ENCODE data around the gene CHST3.

Gene CHST3

DNA sequence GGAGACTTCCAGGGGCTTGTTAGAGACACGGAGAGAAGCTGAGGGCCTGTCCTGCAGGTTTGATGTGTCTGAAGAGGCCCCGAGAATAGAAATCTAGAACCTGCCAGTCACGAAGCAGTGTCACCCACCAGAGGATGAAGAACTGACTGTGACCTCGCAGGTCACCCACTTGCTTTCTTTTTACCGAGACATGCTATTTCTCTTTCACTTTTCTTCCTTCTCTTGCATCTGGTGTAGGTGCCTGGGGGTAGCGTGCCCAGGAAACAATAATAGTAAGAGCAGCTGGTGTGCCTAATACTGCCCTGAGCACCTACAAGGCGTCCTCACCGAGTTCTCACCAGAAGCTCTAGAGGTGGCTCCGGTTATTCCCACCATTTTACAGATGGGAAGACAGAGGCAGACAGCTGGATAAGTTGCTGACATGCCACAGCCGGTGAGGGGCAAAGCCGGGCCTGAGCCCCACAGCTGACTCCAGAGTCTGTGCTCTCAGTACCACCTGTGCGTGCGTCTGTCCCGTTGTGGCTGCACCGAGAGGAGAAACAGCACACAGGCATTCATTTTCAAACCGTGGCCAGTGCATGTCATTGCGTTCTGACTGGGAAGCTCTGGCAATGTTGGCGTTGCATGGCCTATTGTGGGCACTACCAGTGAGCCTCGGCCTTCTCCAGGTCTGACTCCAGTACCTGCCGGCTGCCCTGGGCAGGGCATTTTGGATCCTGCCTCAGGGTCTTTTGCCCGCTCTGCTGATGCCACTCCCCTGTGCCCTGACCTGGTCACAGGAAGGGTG lies 7.8 kb downstream of the CHST3 start:
- no peak overlapping the region for H3K27ac ChIP-seq
- TF ChIP-seq, protein P1, sequence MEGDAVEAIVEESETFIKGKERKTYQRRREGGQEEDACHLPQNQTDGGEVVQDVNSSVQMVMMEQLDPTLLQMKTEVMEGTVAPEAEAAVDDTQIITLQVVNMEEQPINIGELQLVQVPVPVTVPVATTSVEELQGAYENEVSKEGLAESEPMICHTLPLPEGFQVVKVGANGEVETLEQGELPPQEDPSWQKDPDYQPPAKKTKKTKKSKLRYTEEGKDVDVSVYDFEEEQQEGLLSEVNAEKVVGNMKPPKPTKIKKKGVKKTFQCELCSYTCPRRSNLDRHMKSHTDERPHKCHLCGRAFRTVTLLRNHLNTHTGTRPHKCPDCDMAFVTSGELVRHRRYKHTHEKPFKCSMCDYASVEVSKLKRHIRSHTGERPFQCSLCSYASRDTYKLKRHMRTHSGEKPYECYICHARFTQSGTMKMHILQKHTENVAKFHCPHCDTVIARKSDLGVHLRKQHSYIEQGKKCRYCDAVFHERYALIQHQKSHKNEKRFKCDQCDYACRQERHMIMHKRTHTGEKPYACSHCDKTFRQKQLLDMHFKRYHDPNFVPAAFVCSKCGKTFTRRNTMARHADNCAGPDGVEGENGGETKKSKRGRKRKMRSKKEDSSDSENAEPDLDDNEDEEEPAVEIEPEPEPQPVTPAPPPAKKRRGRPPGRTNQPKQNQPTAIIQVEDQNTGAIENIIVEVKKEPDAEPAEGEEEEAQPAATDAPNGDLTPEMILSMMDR (conservative IDR thresholded peaks at IDR 0.05): no peak
- no peak for TF ChIP-seq ZFX (IDR thresholded peaks at IDR 0.05)

DNA sequence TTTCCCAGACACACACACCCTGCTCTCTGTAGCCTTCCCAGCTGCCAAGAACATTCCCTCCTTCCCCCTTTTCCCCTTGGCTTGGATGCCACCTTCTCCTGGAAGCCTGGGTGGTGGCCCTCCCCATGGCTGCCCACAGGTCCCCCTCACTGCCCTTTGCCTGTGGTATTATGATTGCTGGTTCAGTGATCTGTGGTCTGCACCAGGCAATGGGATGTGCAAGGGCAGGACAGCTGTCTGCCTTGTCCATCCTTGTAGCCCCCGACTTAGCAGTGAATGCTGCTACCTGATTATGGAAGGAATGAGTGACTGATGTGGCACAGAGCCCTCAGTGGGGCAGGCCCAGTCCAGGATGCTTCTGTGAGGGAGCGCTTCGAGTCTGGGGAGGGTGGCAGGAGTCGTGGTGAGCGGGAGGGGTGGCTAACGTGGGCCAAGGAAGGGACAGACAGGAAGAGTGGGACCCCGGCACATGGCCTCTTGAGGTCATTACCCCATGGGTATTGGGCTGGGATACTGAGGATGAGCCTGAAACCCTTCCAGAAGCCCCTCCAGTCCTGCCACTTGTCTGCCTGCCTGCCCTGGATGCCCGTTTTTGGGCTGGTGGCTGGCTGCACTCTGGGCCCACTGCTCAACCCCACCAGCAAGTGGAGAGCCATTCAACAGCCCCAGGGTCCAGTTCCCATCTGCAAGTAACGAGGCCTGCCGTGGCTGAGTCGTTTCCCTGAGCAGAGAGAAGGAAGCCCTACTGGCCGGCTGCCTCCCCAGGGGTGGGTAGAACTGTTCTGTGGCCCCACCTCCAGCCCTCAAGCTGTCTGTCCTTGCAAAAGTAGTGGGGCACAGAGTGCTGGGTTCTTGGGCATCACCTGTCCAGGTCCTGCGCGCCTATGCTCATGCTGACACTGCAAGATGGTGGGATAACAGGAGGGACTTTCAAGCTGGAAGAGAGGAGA lies 8.8 kb downstream of the CHST3 start:
- no peak overlapping the region for H3K27ac ChIP-seq
- TF ChIP-seq, protein P1 (conservative IDR thresholded peaks at IDR 0.05): no peak
- TF ChIP-seq ZFX (IDR thresholded peaks at IDR 0.05): no peak

DNA sequence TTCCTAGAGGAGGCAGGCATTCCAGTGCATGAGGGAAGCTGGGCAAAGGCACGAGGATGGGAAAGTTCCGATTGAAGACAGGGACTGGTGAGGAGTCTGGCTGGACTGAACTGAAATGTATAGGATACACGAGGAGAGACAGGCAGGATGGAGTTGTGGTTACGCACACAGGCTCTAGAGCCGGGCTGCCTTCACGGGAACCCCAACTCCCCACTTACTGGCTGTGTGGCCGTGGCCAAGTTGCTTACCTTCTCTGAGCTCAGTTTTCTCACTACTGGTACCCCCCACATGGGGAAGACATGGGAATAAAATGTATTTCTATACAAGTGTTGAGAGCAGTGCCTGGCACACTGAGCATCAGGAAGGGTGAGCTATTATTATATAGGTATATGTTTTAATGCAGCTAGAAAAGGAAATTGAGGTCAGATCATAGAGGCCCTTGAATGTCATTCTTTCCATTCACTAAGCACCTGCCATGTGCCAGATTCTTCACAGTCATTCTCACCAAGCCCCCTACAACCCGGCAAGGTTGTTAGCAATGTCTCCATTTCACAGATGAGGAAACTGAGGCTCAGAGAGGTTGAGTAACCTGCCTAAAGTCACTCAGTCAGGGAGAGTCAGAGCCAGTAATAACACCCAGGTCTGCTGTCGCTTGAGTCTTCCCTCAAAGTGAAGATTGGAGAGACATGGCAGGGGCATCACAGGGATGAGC lies 9.7 kb downstream of the CHST3 start:
- H3K27ac ChIP-seq: no peak overlapping the region
- no peak for TF ChIP-seq ZFX (IDR thresholded peaks at IDR 0.05)
- TF ChIP-seq, protein P1 (conservative IDR thresholded peaks at IDR 0.05): no peak

DNA sequence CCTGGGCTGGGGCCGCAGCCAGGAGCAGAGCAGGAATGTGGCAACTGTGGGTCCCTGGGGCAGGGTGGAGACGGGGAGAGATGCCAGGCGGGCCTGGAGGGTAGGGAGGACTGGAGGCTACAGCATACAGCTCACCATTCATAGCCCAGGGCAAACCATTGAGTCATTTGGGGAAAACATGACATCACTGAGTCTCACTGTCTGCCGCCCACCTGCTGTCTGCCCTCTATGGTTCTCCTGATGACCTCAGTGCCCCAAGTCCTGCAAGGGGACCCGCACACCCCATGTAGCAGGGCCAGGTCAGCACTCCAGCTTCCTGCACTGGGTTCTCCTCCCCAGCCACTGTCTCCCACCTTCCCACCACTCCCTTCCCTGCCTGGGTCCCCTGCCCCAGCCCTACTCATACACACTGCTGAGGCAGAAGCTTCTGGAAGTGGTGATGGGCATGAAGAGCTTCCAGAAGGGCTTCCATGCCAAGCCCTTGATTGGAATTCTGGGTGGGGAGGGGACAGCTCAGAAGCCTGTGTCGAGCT lies 10.4 kb downstream of the CHST3 start:
- H3K27ac ChIP-seq: no peak overlapping the region
- TF ChIP-seq, protein P1 (conservative IDR thresholded peaks at IDR 0.05): no peak
- no peak for TF ChIP-seq ZFX (IDR thresholded peaks at IDR 0.05)

DNA sequence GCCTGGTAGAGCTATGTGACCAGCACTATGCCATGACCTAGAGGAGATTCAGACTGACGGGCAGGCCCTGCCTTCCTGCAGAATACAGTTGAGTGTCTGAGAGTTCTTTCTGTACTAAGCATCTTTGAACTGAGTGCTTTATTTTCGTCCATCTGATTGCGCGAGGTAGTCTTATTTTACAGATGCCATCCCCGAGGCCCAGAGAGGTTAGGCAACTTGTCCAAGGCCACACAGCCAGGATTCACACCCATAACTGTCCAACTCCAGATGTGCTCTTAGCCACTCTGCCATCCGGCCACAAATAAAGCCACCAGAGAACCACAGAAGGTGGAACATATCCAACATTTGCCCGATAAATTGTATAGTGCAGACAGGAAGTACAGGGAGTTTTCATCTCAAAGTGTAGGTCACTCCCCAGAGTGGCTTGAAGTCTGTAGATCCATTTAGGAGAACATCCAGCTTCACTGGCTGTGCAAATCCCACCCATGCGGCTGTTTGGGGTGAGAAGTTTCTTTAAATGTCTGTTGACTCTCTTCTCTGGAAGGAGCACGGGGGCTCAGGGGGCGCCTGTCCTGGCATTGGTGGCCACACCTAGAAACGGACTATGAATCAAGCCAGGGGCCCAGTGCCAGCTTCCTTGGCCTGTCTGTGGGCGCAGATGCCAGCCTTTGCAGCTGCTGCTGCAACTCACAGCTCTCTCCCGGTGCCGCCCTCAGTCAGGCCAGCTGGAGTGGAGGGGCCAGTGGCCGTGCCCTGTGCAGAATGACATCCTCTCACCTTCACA lies 11.1 kb downstream of the CHST3 start:
- H3K27ac ChIP-seq: no peak overlapping the region

More for the DNA sequence above, 11.1 kb downstream of the CHST3 start:
- no peak for TF ChIP-seq ZFX (IDR thresholded peaks at IDR 0.05)
- TF ChIP-seq, protein P1 (conservative IDR thresholded peaks at IDR 0.05): no peak

All from C4-2B (cell line).